ENCODE data around the gene TMEM115.

DNA sequence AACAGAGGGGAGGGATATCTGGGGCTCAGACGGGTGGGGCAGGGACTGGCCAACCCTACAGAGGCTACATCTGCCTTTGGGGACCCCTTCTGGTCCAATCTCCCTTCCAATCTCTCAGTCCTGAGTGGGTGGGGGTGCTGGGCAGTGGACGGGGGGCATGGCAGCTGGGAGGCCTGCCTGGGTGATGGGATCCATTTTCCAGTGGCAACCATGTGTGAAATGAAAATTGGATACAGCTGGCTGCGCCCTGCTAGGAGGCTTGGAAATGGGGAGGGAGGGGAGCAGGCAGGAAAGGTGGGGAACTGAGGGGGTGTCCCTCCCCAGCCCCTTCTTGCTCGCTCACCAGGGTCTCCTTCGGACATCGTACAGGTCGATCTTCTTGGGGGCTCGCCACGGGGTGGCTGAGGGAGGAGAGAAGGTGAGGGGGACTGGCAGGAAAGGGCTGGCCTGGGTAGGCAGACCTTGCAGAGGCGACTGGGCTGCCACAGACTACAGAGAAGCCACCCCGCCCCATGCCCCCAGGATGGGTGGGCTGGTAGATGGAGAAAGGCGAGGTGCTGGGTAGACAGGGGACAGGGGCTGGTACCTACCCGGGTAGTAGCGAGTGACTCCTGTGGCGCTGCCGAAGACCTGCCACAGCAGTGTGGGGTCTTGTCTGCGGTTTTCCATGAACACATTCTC lies 21.2 kb upstream of the TMEM115 start:
- TF ChIP-seq POLR2A (IDR thresholded peaks at IDR 0.05; ENCODE audit: low read depth, low read length) = no peak
- TF ChIP-seq POLR2AphosphoS5 (IDR thresholded peaks at IDR 0.05; ENCODE audit: low read depth, low read length) = no peak
- no peak for TF ChIP-seq TAF1 (IDR thresholded peaks at IDR 0.05; ENCODE audit: borderline replicate concordance, low read depth, low read length)
